HepG2 (cell line): ENCODE measurements around the gene TCEA3.

ENCODE experiments used
- IRF2 ChIP-seq: IDR thresholded peaks from 2 replicates; pipeline ENCODE4 v1.6.1; 2018; ENCODE audit warnings: missing genetic modification reagents, missing compliant biosample characterization
- ZBTB21 ChIP-seq: sonication (generic); formaldehyde crosslinking; IDR thresholded peaks from 2 replicates; pipeline ENCODE4 v1.4.0; 2020; ENCODE audit warnings: missing genetic modification reagents
- ZFX ChIP-seq: sonication (generic); formaldehyde crosslinking; IDR thresholded peaks from 2 replicates; pipeline ENCODE4 v1.4.0; 2020; ENCODE audit warnings: mild to moderate bottlenecking, low read depth, missing genetic modification reagents, moderate library complexity
- ZNF232 ChIP-seq: sonication (generic); formaldehyde crosslinking; IDR thresholded peaks from 2 replicates; pipeline ENCODE4 v1.4.0; 2020; ENCODE audit warnings: missing genetic modification reagents, borderline replicate concordance
- ZNF335 ChIP-seq: sonication (generic); formaldehyde crosslinking; IDR thresholded peaks from 2 replicates; pipeline ENCODE4 v1.4.0; 2020; ENCODE audit warnings: missing genetic modification reagents
- ZNF614 ChIP-seq: IDR thresholded peaks from 2 replicates; pipeline ENCODE4 v1.6.1; 2018; ENCODE audit warnings: missing biosample characterization, missing genetic modification reagents, inconsistent platforms, borderline replicate concordance
- ZZZ3 ChIP-seq: sonication (generic); formaldehyde crosslinking; IDR thresholded peaks from 2 replicates; pipeline ENCODE4 v1.4.0; 2020; ENCODE audit warnings: missing genetic modification reagents, mild to moderate bottlenecking, borderline replicate concordance
- TF ChIP-seq, protein P1 (sequence below): sonication (generic); formaldehyde crosslinking; IDR thresholded peaks from 2 replicates; pipeline ENCODE4 v1.4.0; 2020; ENCODE audit warnings: mild to moderate bottlenecking, missing genetic modification reagents, borderline replicate concordance
- TF ChIP-seq, protein P2 (sequence below): sonication (generic); formaldehyde crosslinking; IDR thresholded peaks from 2 replicates; pipeline ENCODE4 v1.8.1; 2022; ENCODE audit warnings: mild to moderate bottlenecking, missing genetic modification reagents

DNA sequence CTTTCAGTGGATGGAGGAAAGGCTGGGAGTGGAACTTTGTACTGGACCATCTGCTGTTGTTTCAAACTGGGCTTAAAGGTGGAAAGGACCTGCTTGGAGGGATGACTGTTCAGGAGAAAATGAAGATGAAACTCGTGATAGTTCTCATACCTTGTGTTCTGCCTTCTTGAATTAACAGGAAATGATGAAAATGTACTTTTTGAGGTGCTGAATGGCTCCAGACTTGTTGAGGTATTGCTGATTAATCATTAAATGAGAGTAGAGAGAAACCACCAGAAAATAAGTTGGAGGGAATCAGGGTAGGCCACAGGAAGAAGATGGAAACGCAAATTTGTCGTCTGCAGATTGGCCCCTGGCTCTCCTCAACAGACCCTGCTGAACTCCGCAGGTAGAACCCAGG lies 28.7 kb downstream of the TCEA3 start:
- TF ChIP-seq ZFX (CRISPR knock-in tag) (no peak), ZNF232 (CRISPR knock-in tag) (no peak), ZNF335 (no peak), ZBTB21 (no peak), ZNF614 (no peak), ZZZ3 (no peak), IRF2 (CRISPR knock-in tag) (no peak)
- TF ChIP-seq, protein P1, sequence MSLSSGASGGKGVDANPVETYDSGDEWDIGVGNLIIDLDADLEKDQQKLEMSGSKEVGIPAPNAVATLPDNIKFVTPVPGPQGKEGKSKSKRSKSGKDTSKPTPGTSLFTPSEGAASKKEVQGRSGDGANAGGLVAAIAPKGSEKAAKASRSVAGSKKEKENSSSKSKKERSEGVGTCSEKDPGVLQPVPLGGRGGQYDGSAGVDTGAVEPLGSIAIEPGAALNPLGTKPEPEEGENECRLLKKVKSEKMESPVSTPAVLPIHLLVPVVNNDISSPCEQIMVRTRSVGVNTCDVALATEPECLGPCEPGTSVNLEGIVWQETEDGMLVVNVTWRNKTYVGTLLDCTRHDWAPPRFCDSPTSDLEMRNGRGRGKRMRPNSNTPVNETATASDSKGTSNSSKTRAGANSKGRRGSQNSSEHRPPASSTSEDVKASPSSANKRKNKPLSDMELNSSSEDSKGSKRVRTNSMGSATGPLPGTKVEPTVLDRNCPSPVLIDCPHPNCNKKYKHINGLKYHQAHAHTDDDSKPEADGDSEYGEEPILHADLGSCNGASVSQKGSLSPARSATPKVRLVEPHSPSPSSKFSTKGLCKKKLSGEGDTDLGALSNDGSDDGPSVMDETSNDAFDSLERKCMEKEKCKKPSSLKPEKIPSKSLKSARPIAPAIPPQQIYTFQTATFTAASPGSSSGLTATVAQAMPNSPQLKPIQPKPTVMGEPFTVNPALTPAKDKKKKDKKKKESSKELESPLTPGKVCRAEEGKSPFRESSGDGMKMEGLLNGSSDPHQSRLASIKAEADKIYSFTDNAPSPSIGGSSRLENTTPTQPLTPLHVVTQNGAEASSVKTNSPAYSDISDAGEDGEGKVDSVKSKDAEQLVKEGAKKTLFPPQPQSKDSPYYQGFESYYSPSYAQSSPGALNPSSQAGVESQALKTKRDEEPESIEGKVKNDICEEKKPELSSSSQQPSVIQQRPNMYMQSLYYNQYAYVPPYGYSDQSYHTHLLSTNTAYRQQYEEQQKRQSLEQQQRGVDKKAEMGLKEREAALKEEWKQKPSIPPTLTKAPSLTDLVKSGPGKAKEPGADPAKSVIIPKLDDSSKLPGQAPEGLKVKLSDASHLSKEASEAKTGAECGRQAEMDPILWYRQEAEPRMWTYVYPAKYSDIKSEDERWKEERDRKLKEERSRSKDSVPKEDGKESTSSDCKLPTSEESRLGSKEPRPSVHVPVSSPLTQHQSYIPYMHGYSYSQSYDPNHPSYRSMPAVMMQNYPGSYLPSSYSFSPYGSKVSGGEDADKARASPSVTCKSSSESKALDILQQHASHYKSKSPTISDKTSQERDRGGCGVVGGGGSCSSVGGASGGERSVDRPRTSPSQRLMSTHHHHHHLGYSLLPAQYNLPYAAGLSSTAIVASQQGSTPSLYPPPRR (CRISPR knock-in tag), result no peak
- TF ChIP-seq, protein P2, sequence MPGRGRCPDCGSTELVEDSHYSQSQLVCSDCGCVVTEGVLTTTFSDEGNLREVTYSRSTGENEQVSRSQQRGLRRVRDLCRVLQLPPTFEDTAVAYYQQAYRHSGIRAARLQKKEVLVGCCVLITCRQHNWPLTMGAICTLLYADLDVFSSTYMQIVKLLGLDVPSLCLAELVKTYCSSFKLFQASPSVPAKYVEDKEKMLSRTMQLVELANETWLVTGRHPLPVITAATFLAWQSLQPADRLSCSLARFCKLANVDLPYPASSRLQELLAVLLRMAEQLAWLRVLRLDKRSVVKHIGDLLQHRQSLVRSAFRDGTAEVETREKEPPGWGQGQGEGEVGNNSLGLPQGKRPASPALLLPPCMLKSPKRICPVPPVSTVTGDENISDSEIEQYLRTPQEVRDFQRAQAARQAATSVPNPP, result no peak
